ENCODE data around the gene MEA1. TPM values are rescaled to one million over a fixed set of nuclear protein-coding genes. Genes with fewer than 3 reads are reported as not detected.

The MEA1 gene
- 17.7 TPM for total RNA-seq

- Histone ChIP-seq H3K4me3 (ENCODE audit: low read length) (peak within 1 kb of the TSS; percentile 54), H3K4me1 (ENCODE audit: insufficient read depth, low read length) (peaks cover 41% of the 10 kb centered on the region), H3K27me3 (ENCODE audit: insufficient read depth, low read length) (no peaks in the 10 kb centered on the region), H3K9me3 (ENCODE audit: low read depth, low read length) (no peaks in the 10 kb centered on the region)
Observed at GRCh38 chr6:43013843-43014433, at the start of gene MEA1, which contains the start of gene KLHDC3. Gene MEA1 (minus strand): TSS chr6:43013946. CDS start chr6:43013813, 133 bp downstream. Gene KLHDC3 (plus strand): TSS chr6:43014249. CDS start chr6:43017193, 2,944 bp downstream.

- Histone ChIP-seq H3K9me3 (ENCODE audit: low read depth, low read length) (no peaks in the 10 kb centered on the region), H3K4me1 (ENCODE audit: insufficient read depth, low read length) (peaks cover 20% of the 10 kb centered on the region), H3K27me3 (ENCODE audit: insufficient read depth, low read length) (no peaks in the 10 kb centered on the region), H3K4me3 (ENCODE audit: low read length) (no peak overlapping the region)
Observed at GRCh38 chr6:43062818-43063217, 49.1 kb upstream of the MEA1 start.

- Histone ChIP-seq H3K4me1 (ENCODE audit: insufficient read depth, low read length) (peaks cover 20% of the 10 kb centered on the region), H3K4me3 (ENCODE audit: low read length) (no peak overlapping the region), H3K27me3 (ENCODE audit: insufficient read depth, low read length) (no peaks in the 10 kb centered on the region), H3K9me3 (ENCODE audit: low read depth, low read length) (no peaks in the 10 kb centered on the region)
Observed at GRCh38 chr6:43061861-43062260, 48.1 kb upstream of the MEA1 start.

GRCh38 chr6:43060755-43061633, 47.2 kb upstream of the MEA1 start:
- Histone ChIP-seq H3K4me1 (ENCODE audit: insufficient read depth, low read length) (peaks cover 20% of the 10 kb centered on the region), H3K27me3 (ENCODE audit: insufficient read depth, low read length) (no peaks in the 10 kb centered on the region), H3K9me3 (ENCODE audit: low read depth, low read length) (no peaks in the 10 kb centered on the region), H3K4me3 (ENCODE audit: low read length) (no peak overlapping the region)

- no peaks in the 10 kb centered on the region for H3K27me3 ChIP-seq (ENCODE audit: insufficient read depth, low read length)
- peak overlapping the region; percentile 73 for H3K4me3 ChIP-seq (ENCODE audit: low read length)
- peaks cover 20% of the 10 kb centered on the region for H3K4me1 ChIP-seq (ENCODE audit: insufficient read depth, low read length)
- H3K9me3 ChIP-seq (ENCODE audit: low read depth, low read length), result no peaks in the 10 kb centered on the region
Observed at GRCh38 chr6:43060034-43060754, 46.4 kb upstream of the MEA1 start.

GRCh38 chr6:43059168-43060033, 45.7 kb upstream of the MEA1 start, which contains the start of the genes KLC4 and MRPL2:
Gene KLC4 (plus strand): TSS chr6:43059631. CDS start chr6:43061336, 1,705 bp downstream.
Gene MRPL2 (minus strand): TSS chr6:43059434. CDS start chr6:43059381, 53 bp downstream.
- Histone ChIP-seq H3K4me1 (ENCODE audit: insufficient read depth, low read length) (peaks cover 20% of the 10 kb centered on the region), H3K9me3 (ENCODE audit: low read depth, low read length) (no peaks in the 10 kb centered on the region), H3K4me3 (ENCODE audit: low read length) (peak within 1 kb of the TSS; percentile 73), H3K27me3 (ENCODE audit: insufficient read depth, low read length) (no peaks in the 10 kb centered on the region)

GRCh38 chr6:43058531-43058930, 44.8 kb upstream of the MEA1 start:
- Histone ChIP-seq H3K9me3 (ENCODE audit: low read depth, low read length) (no peaks in the 10 kb centered on the region), H3K4me1 (ENCODE audit: insufficient read depth, low read length) (peaks cover 20% of the 10 kb centered on the region), H3K27me3 (ENCODE audit: insufficient read depth, low read length) (no peaks in the 10 kb centered on the region), H3K4me3 (ENCODE audit: low read length) (peak overlapping the region; percentile 73)

- no peak overlapping the region for H3K4me3 ChIP-seq (ENCODE audit: low read length)
- no peaks in the 10 kb centered on the region for H3K9me3 ChIP-seq (ENCODE audit: low read depth, low read length)
- no peaks in the 10 kb centered on the region for H3K27me3 ChIP-seq (ENCODE audit: insufficient read depth, low read length)
- peaks cover 31% of the 10 kb centered on the region for H3K4me1 ChIP-seq (ENCODE audit: insufficient read depth, low read length)
Observed at GRCh38 chr6:43055966-43056365, 42.2 kb upstream of the MEA1 start.

- Histone ChIP-seq H3K4me1 (ENCODE audit: insufficient read depth, low read length) (peaks cover 22% of the 10 kb centered on the region), H3K9me3 (ENCODE audit: low read depth, low read length) (no peaks in the 10 kb centered on the region), H3K27me3 (ENCODE audit: insufficient read depth, low read length) (no peaks in the 10 kb centered on the region), H3K4me3 (ENCODE audit: low read length) (peak overlapping the region; percentile 63)
Observed at GRCh38 chr6:43054206-43054943, 40.6 kb upstream of the MEA1 start.

GRCh38 chr6:43053545-43054205, 39.9 kb upstream of the MEA1 start, which contains the start of gene CUL7:
Gene CUL7 (minus strand): TSS chr6:43053851. CDS start chr6:43052788, 1,063 bp downstream.
- H3K4me3 ChIP-seq (ENCODE audit: low read length), result peak within 1 kb of the TSS; percentile 63
- no peaks in the 10 kb centered on the region for H3K9me3 ChIP-seq (ENCODE audit: low read depth, low read length)
- peaks cover 19% of the 10 kb centered on the region for H3K4me1 ChIP-seq (ENCODE audit: insufficient read depth, low read length)
- no peaks in the 10 kb centered on the region for H3K27me3 ChIP-seq (ENCODE audit: insufficient read depth, low read length)

- Histone ChIP-seq H3K27me3 (ENCODE audit: insufficient read depth, low read length) (no peaks in the 10 kb centered on the region), H3K4me1 (ENCODE audit: insufficient read depth, low read length) (peaks cover 12% of the 10 kb centered on the region), H3K9me3 (ENCODE audit: low read depth, low read length) (no peaks in the 10 kb centered on the region), H3K4me3 (ENCODE audit: low read length) (peak overlapping the region; percentile 63)
Observed at GRCh38 chr6:43052842-43053544, 39.2 kb upstream of the MEA1 start.

- Histone ChIP-seq H3K9me3 (ENCODE audit: low read depth, low read length) (no peaks in the 10 kb centered on the region), H3K4me1 (ENCODE audit: insufficient read depth, low read length) (peaks cover 10% of the 10 kb centered on the region), H3K4me3 (ENCODE audit: low read length) (no peak overlapping the region), H3K27me3 (ENCODE audit: insufficient read depth, low read length) (no peaks in the 10 kb centered on the region)
Observed at GRCh38 chr6:43052225-43052841, 38.6 kb upstream of the MEA1 start.
